SU-DHL-6 (cell line): ENCODE results near the gene ATF6.

Source experiments
- H2AFZ ChIP-seq: fragments of 200-600 bp; sonication (generic); 2 replicates; pipeline ENCODE4 v1.6.1; 2014; ENCODE audit warnings: low read depth, mild to moderate bottlenecking, moderate library complexity, mixed read lengths, antibody characterized with exemption, low read length; ENCODE audit not compliant: severe bottlenecking
- H3F3A ChIP-seq: fragments of 200-600 bp; shearing (Covaris generic); 2 replicates; pipeline ENCODE4 v1.6.0; 2016; ENCODE audit warnings: antibody characterized with exemption, mild to moderate bottlenecking; ENCODE audit not compliant: insufficient read depth
- H3K27ac ChIP-seq: fragments of 200-600 bp; sonication (generic); 2 replicates; pipeline ENCODE4 v1.5.1; 2016; ENCODE audit warnings: low read depth, mild to moderate bottlenecking, low read length, moderate library complexity, mixed read lengths
- H3K27me3 ChIP-seq: fragments of 200-600 bp; sonication (generic), shearing (Covaris generic); 2 replicates; pipeline ENCODE4 v1.6.0; 2014; ENCODE audit warnings: mild to moderate bottlenecking, low read length
- H3K36me3 ChIP-seq: fragments of 200-600 bp; sonication (generic); 2 replicates; pipeline ENCODE4 v1.6.1; 2014; ENCODE audit warnings: mild to moderate bottlenecking, low read length, mixed read lengths
- H3K4me2 ChIP-seq: fragments of 300-600, 200-600 bp; shearing (Covaris generic), sonication (generic); 2 replicates; pipeline ENCODE4 v1.6.0; 2014; ENCODE audit warnings: low read length, low read depth, mild to moderate bottlenecking; ENCODE audit not compliant: poor library complexity, severe bottlenecking
- H3K4me3 ChIP-seq: fragments of 200-600 bp; sonication (generic); 2 replicates; pipeline ENCODE4 v1.5.1; 2014; ENCODE audit warnings: antibody characterized with exemption, low read length, mild to moderate bottlenecking, mixed read lengths; ENCODE audit not compliant: insufficient read depth, poor library complexity, severe bottlenecking
- H3K79me2 ChIP-seq: fragments of 200-600 bp; sonication (generic); 2 replicates; pipeline ENCODE4 v1.6.1; 2014; ENCODE audit warnings: mild to moderate bottlenecking, low read length, moderate library complexity; ENCODE audit not compliant: insufficient read depth
- H3K9ac ChIP-seq: fragments of 200-600 bp; sonication (generic); 2 replicates; pipeline ENCODE4 v1.7.0; 2014; ENCODE audit warnings: mild to moderate bottlenecking, low read length
- H3K9me2 ChIP-seq: fragments of 200-600 bp; sonication (generic); replicated peaks from 2 replicates; pipeline ENCODE4 v1.6.1; 2014; ENCODE audit warnings: low read length; ENCODE audit not compliant: insufficient read depth
- H3K9me3 ChIP-seq: fragments of 200-600 bp; sonication (generic); 2 replicates; pipeline ENCODE4 v1.6.1; 2014; ENCODE audit warnings: low read length, mixed read lengths; ENCODE audit not compliant: insufficient read depth
- H4K20me1 ChIP-seq: fragments of 200-600 bp; sonication (generic); 2 replicates; pipeline ENCODE4 v1.6.1; 2014; ENCODE audit warnings: low read depth, mild to moderate bottlenecking, antibody characterized with exemption, low read length, moderate library complexity, mixed read lengths
- CTCF ChIP-seq: fragments of 200-600 bp; sonication (generic); IDR thresholded peaks from one replicate; pipeline ENCODE4 v1.5.1; 2017; ENCODE audit warnings: antibody characterized with exemption, mild to moderate bottlenecking, low read length, moderate library complexity; ENCODE audit not compliant: insufficient read depth, poor library complexity, severe bottlenecking
- EZH2phosphoT487 ChIP-seq: fragments of 200-600 bp; sonication (generic), shearing (Covaris generic); conservative IDR thresholded peaks from 2 replicates; pipeline ENCODE4 v1.6.1; 2018; ENCODE audit warnings: mild to moderate bottlenecking, antibody characterized with exemption, low read length, moderate library complexity, mixed read lengths

Gene ATF6

GRCh38 chr1:161782886-161783285, 16.8 kb downstream of the ATF6 start:
- no peaks in the 10 kb centered on the region for H3K27me3 ChIP-seq
- H3K9me2 ChIP-seq = no peaks in the 10 kb centered on the region
- H3K36me3 ChIP-seq = peaks cover 33% of the 10 kb centered on the region
- peaks cover 14% of the 10 kb centered on the region for H3K79me2 ChIP-seq
- H3F3A ChIP-seq = no peaks in the 10 kb centered on the region; the same call in 1 of the 2 replicates
- no peaks in the 10 kb centered on the region for H4K20me1 ChIP-seq
- H3K4me3 ChIP-seq = no peak overlapping the region
- no peak overlapping the region for H2AFZ ChIP-seq
- no peak overlapping the region for H3K27ac ChIP-seq
- H3K4me2 ChIP-seq = no peak overlapping the region
- no peak overlapping the region for H3K9ac ChIP-seq
- no peak for TF ChIP-seq CTCF
- no peak for TF ChIP-seq EZH2phosphoT487
- no peaks in the 10 kb centered on the region for H3K9me3 ChIP-seq

- Histone ChIP-seq H3K9ac (no peak overlapping the region), H3K9me3 (no peaks in the 10 kb centered on the region), H3K79me2 (no peaks in the 10 kb centered on the region; the same call in 1 of the 2 replicates), H2AFZ (no peak overlapping the region), H3K36me3 (peaks cover 39% of the 10 kb centered on the region), H3K27me3 (no peaks in the 10 kb centered on the region), H3K4me2 (no peak overlapping the region), H3K9me2 (no peaks in the 10 kb centered on the region), H3K27ac (no peak overlapping the region), H3F3A (no peaks in the 10 kb centered on the region; the same call in 1 of the 2 replicates), H4K20me1 (no peaks in the 10 kb centered on the region), H3K4me3 (no peak overlapping the region)
- TF ChIP-seq EZH2phosphoT487 (no peak), CTCF (no peak)
Measured at GRCh38 chr1:161784968-161785367, 18.8 kb downstream of the ATF6 start.

DNA sequence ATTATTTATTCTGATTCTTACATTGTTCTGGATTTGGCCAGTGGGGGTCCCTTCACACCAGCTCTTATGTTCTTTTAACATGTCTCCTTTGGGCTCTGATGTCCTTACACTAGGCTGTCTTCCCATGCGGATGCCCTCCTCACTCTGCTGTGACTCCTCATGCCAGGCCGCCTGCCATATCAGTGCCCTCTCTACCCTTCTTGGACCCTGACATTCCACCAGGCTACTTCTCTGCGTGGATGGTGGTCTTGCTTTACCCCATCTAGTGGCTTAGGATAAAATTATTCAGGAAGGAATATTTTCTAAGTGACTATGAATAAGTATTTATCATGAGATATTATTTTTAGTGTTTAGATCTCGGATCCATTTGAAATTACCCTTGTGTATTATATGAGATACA, 21.2 kb downstream of the ATF6 start:
- Histone ChIP-seq H3K79me2 (no peaks in the 10 kb centered on the region), H3K36me3 (peaks cover 35% of the 10 kb centered on the region), H3K9ac (no peak overlapping the region), H3K27ac (no peak overlapping the region), H3K27me3 (no peaks in the 10 kb centered on the region), H3K4me2 (no peak overlapping the region), H4K20me1 (no peaks in the 10 kb centered on the region), H3K9me3 (no peaks in the 10 kb centered on the region), H2AFZ (no peak overlapping the region), H3K9me2 (no peaks in the 10 kb centered on the region), H3K4me3 (no peak overlapping the region), H3F3A (no peaks in the 10 kb centered on the region; the same call in 1 of the 2 replicates)
- TF ChIP-seq CTCF = no peak
- no peak for TF ChIP-seq EZH2phosphoT487
